HepG2 (cell line): ENCODE measurements around the gene SRRM1. TPM values are rescaled to one million over a fixed set of nuclear protein-coding genes. Genes with fewer than 3 reads are reported as not detected.
A peak's percentile ranks its signal among the peaks of the same experiment; 100 is the strongest.

ENCODE experiments used
- ATAC-seq: fragments of 200-7000 bp; cut with Tn5 transposase; 3 replicates; pipeline ENCODE4 v1.9.1; 2020; ENCODE audit warnings: mild to moderate bottlenecking, moderate library complexity
- BruUV-seq: library from RNA; stranded (reverse); fragments of 400-500 nt; replicated peaks from 2 replicates; lab custom pipeline; 2021; lab: Mats Ljungman, UMichigan
- CTCF ChIA-PET: fragments of 300-600 bp; formaldehyde crosslinking; extraction: SDS; loops from one replicate; lab custom pipeline; 2021; ENCODE audit warnings: low total read pairs, inconsistent platforms, low intra/inter-chr PET ratio; lab: Yijun Ruan, JAX
- POLR2A ChIA-PET: fragments of 350-600 bp; sonication (Branson Sonifier 250); formaldehyde crosslinking; loops from one replicate; lab custom pipeline; 2020; ENCODE audit warnings: antibody characterized with exemption, inconsistent platforms; lab: Yijun Ruan, JAX
- DNase-seq: peaks from one replicate; pipeline ENCODE4 v3.0.0-alpha.2; 2015; ENCODE audit warnings: low spot score
- FAIRE-seq: peaks from 3 replicates; lab custom pipeline; 2011; peaks lifted over from hg19 to GRCh38; lab: Jason Lieb, UNC
- H2AFZ ChIP-seq: one replicate; pipeline ENCODE4 v1.6.1; 2011; ENCODE audit warnings: low read length, inconsistent platforms
- H3K27ac ChIP-seq: fragments of 300-600 bp; 3 replicates; pipeline ENCODE4 v1.8.0; 2011; ENCODE audit warnings: mixed run types, mild to moderate bottlenecking, mixed read lengths, low read length, inconsistent platforms; ENCODE audit not compliant: insufficient read depth; ENCODE audit errors: extremely low read length
- H3K27me3 ChIP-seq, 2 experiments: fragments of 200-600 bp in 1 of 2; 2 replicates in 1 of 2; 3 replicates in 1 of 2; pipeline versions ENCODE4 v1.6.0 to v1.8.0; 2011; ENCODE audit warnings: low read length in 2 of 2, mild to moderate bottlenecking in 2 of 2, moderate library complexity in 2 of 2, inconsistent platforms in 1 of 2; ENCODE audit not compliant: insufficient read depth in 2 of 2, control insufficient read depth in 1 of 2
- H3K36me3 ChIP-seq, 2 experiments: fragments of 200-600 bp in 1 of 2; replicated peaks in 1 of 2; 2 replicates in 1 of 2; 3 replicates in 1 of 2; pipeline versions ENCODE4 v1.5.1 to v1.8.0; 2011; ENCODE audit warnings: low read length in 2 of 2, inconsistent platforms in 1 of 2; ENCODE audit not compliant: insufficient read depth in 2 of 2, control insufficient read depth in 1 of 2
- H3K4me1 ChIP-seq: 2 replicates; pipeline ENCODE4 v1.5.1; 2012; ENCODE audit warnings: low read length, inconsistent platforms; ENCODE audit not compliant: insufficient read depth
- H3K4me2 ChIP-seq: 2 replicates; pipeline ENCODE4 v1.6.0; 2011; ENCODE audit warnings: low read depth, low read length, inconsistent platforms
- H3K4me3 ChIP-seq, 3 experiments: fragments of 200-600 bp in 1 of 3; sonication (generic), shearing (Covaris generic) in 1 of 3; replicated peaks in 1 of 3; 2 replicates each; pipeline ENCODE4 v1.5.1; 2011 to 2016; ENCODE audit warnings: low read length in 3 of 3, inconsistent platforms in 2 of 3, low read depth in 2 of 3, mild to moderate bottlenecking in 2 of 3, control low read depth in 1 of 3, mixed read lengths in 1 of 3; ENCODE audit not compliant: insufficient read depth in 1 of 3
- H3K79me2 ChIP-seq: one replicate; pipeline ENCODE4 v1.6.1; 2011; ENCODE audit warnings: low read length, inconsistent platforms; ENCODE audit not compliant: insufficient read depth
- H3K9ac ChIP-seq: 2 replicates; pipeline ENCODE4 v1.6.0; 2011; ENCODE audit warnings: mild to moderate bottlenecking, low read depth, low read length, inconsistent platforms; ENCODE audit not compliant: insufficient read depth
- H3K9me3 ChIP-seq: 2 replicates; pipeline ENCODE4 v1.5.1; 2012; ENCODE audit warnings: mild to moderate bottlenecking, low read length
- H4K20me1 ChIP-seq: 2 replicates; pipeline ENCODE4 v1.6.0; 2011; ENCODE audit warnings: inconsistent platforms, mild to moderate bottlenecking, low read length, moderate library complexity; ENCODE audit not compliant: insufficient read depth
- HOXA9 ChIP-seq: sonication (generic); formaldehyde crosslinking; IDR thresholded peaks from 2 replicates; pipeline ENCODE4 v1.8.1; 2022; ENCODE audit warnings: missing genetic modification reagents, mild to moderate bottlenecking, moderate library complexity, borderline replicate concordance
- MXI1 ChIP-seq: IDR thresholded peaks from 3 replicates; pipeline ENCODE4 v1.6.1; 2012; ENCODE audit warnings: low read depth, low read length, inconsistent platforms, borderline replicate concordance
- SP140L ChIP-seq: sonication (generic); formaldehyde crosslinking; IDR thresholded peaks from 2 replicates; pipeline ENCODE4 v1.4.0; 2020; ENCODE audit warnings: missing genetic modification reagents, borderline replicate concordance
- USF2 ChIP-seq, 2 experiments: sonication (generic) in 1 of 2; formaldehyde crosslinking in 1 of 2; IDR thresholded peaks; 2 replicates each; pipeline versions ENCODE4 v1.5.1 to v1.6.1; 2011 to 2020; ENCODE audit warnings: borderline replicate concordance in 1 of 2, low read depth in 1 of 2, low read length in 1 of 2, mild to moderate bottlenecking in 1 of 2, missing genetic modification reagents in 1 of 2, moderate library complexity in 1 of 2
- ZNF260 ChIP-seq: sonication (generic); formaldehyde crosslinking; IDR thresholded peaks from 2 replicates; pipeline ENCODE4 v1.4.0; 2020; ENCODE audit warnings: missing genetic modification reagents, low read depth, mild to moderate bottlenecking, borderline replicate concordance
- ZNF451 ChIP-seq: sonication (generic); formaldehyde crosslinking; IDR thresholded peaks from 2 replicates; pipeline ENCODE4 v1.5.0; 2020; ENCODE audit warnings: mild to moderate bottlenecking, missing genetic modification reagents
- ZNF530 ChIP-seq: sonication (generic); formaldehyde crosslinking; IDR thresholded peaks from 2 replicates; pipeline ENCODE4 v1.5.0; 2020; ENCODE audit warnings: low read depth, mild to moderate bottlenecking, missing genetic modification reagents
- ZNF576 ChIP-seq: sonication (generic); formaldehyde crosslinking; IDR thresholded peaks from 2 replicates; pipeline ENCODE4 v1.4.0; 2020; ENCODE audit warnings: mild to moderate bottlenecking, missing genetic modification reagents
- ZNF709 ChIP-seq: sonication (generic); formaldehyde crosslinking; IDR thresholded peaks from 2 replicates; pipeline ENCODE4 v1.5.0; 2020; ENCODE audit warnings: mild to moderate bottlenecking, missing genetic modification reagents
- ZNF720 ChIP-seq: sonication (generic); formaldehyde crosslinking; IDR thresholded peaks from 2 replicates; pipeline ENCODE4 v1.4.0; 2020; ENCODE audit warnings: missing genetic modification reagents
- ZNF768 ChIP-seq: sonication (generic); formaldehyde crosslinking; IDR thresholded peaks from 2 replicates; pipeline ENCODE4 v1.4.0; 2020; ENCODE audit warnings: missing genetic modification reagents
- ZSCAN31 ChIP-seq: sonication (generic); formaldehyde crosslinking; IDR thresholded peaks from 2 replicates; pipeline ENCODE4 v1.5.0; 2020; ENCODE audit warnings: low read depth, mild to moderate bottlenecking, missing genetic modification reagents
- WGBS: methylation state at CpG from one replicate; pipeline ENCODE4 v1.1.6; 2017; ENCODE audit warnings: low lambda C conversion rate; 5-methylcytosine and 5-hydroxymethylcytosine counted together
- in situ Hi-C: cut with HindIII; loops from 2 replicates; pipeline ENCODE4 v1.10.0; 2017; ENCODE audit warnings: low pct_unique_long_range_greater_than_20kb; ENCODE audit not compliant: extremely low pct_ligation_motif_present
- intact Hi-C: fragments of 100-400 bp; cut with micrococcal nuclease; formaldehyde crosslinking; loops from one replicate; pipeline ENCODE4 v1.10.0; 2022; ENCODE audit not compliant: unreplicated experiment
- polyA plus RNA-seq, 8 experiments: library from polyadenylated mRNA; depleted of rRNA in 3 of 8; stranded (reverse) in 7 of 8; unstranded in 1 of 8; fragments of >200 nt; fragmentation: Illumina TruSeq in 4 of 8; extraction: Trizol in 4 of 8; gene quantifications; 2 replicates each; pipeline versions ENCODE4 v1.2.1 to v1.2.3, GENCODE V29; 2011 to 2016; ENCODE audit warnings: low read depth in 4 of 8, missing spikeins in 1 of 8, mixed read lengths in 1 of 8; ENCODE audit not compliant: insufficient read depth in 1 of 8
- total RNA-seq, 5 experiments: library from RNA; depleted of rRNA; stranded (reverse); fragments of >200 nt; fragmentation: Illumina TruSeq; extraction: Trizol; gene quantifications; 2 replicates each; pipeline ENCODE4 v1.2.3, GENCODE V29; 2016; ENCODE audit warnings: low read depth in 1 of 5
- TF ChIP-seq, protein P1 (sequence below): IDR thresholded peaks from 2 replicates; pipeline ENCODE4 v1.6.1; 2016; ENCODE audit warnings: missing compliant biosample characterization, missing genetic modification reagents, borderline replicate concordance

SRRM1 gene
- total and polyA plus RNA-seq, 2 of the 13 experiments (the other 11 are each of a cell fraction or from before 2014, with no cell fraction given) = 31.6 to 44.5 TPM

DNA sequence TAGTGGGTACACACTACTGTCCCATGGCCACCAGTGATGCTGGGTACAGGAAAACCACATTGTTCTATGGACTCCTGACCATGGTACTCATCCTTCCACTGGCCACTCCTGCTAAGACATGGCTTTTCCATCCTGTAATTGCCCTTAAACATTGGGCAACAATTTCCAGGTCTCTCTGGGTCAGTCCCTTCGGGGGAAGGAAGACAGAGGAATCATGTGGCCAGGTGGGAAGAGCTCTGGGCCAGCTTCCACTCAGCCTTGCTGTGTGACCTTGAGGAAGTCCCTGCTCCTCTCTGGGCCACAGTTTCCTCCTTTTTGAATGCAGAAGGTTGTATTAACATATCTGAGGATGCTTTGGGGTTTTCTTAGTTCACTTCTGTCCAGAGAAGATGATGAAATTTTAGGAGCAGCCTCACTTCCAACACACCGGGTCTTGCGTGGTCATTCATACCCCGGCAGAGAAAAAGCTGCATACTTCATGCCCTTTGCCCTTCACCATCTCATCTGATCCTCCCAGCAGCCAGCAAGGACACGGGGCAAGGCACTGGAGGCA is 50.8 kb downstream of the SRRM1 start:
- DNase-seq = no peak
- TF ChIP-seq ZNF768 (CRISPR knock-in tag) (peak; percentile 90), ZNF720 (CRISPR knock-in tag) (no peak)
- TF ChIP-seq, all 625 proteins: peak for 1
- 0% methylated on average over 5 of the region's 5 CpGs for WGBS
- ChIA-PET POLR2A (interaction anchor here (1.3 to 1.8 kb wide), 2 partner anchors 12 to 31 kb away, joined by 3 to 5 read pairs; no protein-coding TSS in a partner anchor), CTCF (no interaction called here)
- FAIRE-seq (no peak), ATAC-seq (no peak)
- H3K4me1 ChIP-seq = peaks cover 40% of the 10 kb centered on the region
- no peaks in the 10 kb centered on the region for H3K9me3 ChIP-seq
- no peaks in the 10 kb centered on the region for H3K36me3 ChIP-seq
- in situ Hi-C loops = loop anchor here (5.0 kb wide), 1 partner anchor 133 kb away; no protein-coding TSS in a partner anchor
- no peak overlapping the region for H3K9ac ChIP-seq
- H3K27ac ChIP-seq = no peak overlapping the region
- peak overlapping the region; percentile 65 for H3K4me2 ChIP-seq
- H4K20me1 ChIP-seq = no peaks in the 10 kb centered on the region
- H2AFZ ChIP-seq = no peak overlapping the region
- intact Hi-C loops = no loop called here
- H3K4me3 ChIP-seq = peak overlapping the region in 1 of 3 experiments; percentile 49; a peak in 1 of 6 replicates
- BruUV-seq = no TSS peak
- H3K27me3 ChIP-seq = peaks cover 0 to 4% of the 10 kb centered on the region in 2 experiments; a peak in 1 of 5 replicates
- H3K79me2 ChIP-seq = no peaks in the 10 kb centered on the region

DNA sequence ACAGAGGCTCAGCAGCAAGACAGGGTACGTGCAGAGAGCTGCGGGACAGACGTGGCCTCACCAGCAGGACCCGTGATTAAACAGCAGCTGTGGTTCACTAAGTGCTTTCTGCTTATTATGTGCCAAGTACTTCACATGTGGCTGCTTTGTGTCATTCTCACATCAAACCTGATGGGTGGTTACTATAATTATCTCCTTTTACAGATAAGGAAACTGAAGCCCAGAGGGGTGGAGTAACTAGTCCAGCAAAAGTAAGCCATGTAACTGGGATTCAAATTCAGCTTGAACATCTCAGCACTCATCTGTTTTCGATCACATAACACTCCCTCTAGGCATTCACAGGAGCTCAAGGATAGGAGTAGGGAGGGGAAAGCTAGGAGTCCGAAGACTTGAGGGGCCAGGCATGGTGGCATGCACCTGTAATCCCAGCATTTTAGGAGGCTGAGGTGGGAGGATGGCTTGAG is 51.3 kb downstream of the SRRM1 start:
- no peak overlapping the region for H2AFZ ChIP-seq
- peak; percentile 26; the same call in 1 of the 3 replicates for ATAC-seq
- H3K9ac ChIP-seq = no peak overlapping the region
- H3K79me2 ChIP-seq = no peaks in the 10 kb centered on the region
- H3K4me2 ChIP-seq = peak overlapping the region; percentile 65
- H3K27me3 ChIP-seq = peaks cover 0 to 4% of the 10 kb centered on the region in 2 experiments; a peak in 1 of 5 replicates
- FAIRE-seq = no peak
- no TSS peak for BruUV-seq
- in situ Hi-C loops (loop anchor here (5.0 kb wide), 1 partner anchor 133 kb away; no protein-coding TSS in a partner anchor), intact Hi-C loops (no loop called here)
- POLR2A ChIA-PET = interaction anchor here (1.3 to 1.8 kb wide), 2 partner anchors 11 to 30 kb away, joined by 3 to 5 read pairs; no protein-coding TSS in a partner anchor
- DNase-seq = no peak
- H3K9me3 ChIP-seq = no peaks in the 10 kb centered on the region
- H3K27ac ChIP-seq = no peak overlapping the region
- H4K20me1 ChIP-seq = no peaks in the 10 kb centered on the region
- no peaks in the 10 kb centered on the region for H3K36me3 ChIP-seq
- 18% methylated on average over 5 of the region's 6 CpGs for WGBS
- peak overlapping the region in 1 of 3 experiments; percentile 49; a peak in 1 of 6 replicates for H3K4me3 ChIP-seq
- H3K4me1 ChIP-seq = peaks cover 40% of the 10 kb centered on the region
- CTCF ChIA-PET = no interaction called here
- TF ChIP-seq ZSCAN31 (no peak), USF2 (IDR thresholded peaks at IDR 0.05; ENCODE audit: low read depth, low read length) (no peak), USF2 (CRISPR knock-in tag; IDR thresholded peaks at IDR 0.05; ENCODE audit: borderline replicate concordance) (no peak), HOXA9 (no peak), ZNF451 (no peak), SP140L (no peak), MXI1 (no peak), ZNF530 (CRISPR knock-in tag) (no peak), ZNF260 (CRISPR knock-in tag) (no peak), ZNF709 (CRISPR knock-in tag) (no peak), ZNF576 (CRISPR knock-in tag) (no peak)
- TF ChIP-seq, protein P1, sequence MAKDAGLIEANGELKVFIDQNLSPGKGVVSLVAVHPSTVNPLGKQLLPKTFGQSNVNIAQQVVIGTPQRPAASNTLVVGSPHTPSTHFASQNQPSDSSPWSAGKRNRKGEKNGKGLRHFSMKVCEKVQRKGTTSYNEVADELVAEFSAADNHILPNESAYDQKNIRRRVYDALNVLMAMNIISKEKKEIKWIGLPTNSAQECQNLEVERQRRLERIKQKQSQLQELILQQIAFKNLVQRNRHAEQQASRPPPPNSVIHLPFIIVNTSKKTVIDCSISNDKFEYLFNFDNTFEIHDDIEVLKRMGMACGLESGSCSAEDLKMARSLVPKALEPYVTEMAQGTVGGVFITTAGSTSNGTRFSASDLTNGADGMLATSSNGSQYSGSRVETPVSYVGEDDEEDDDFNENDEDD (CRISPR knock-in tag) = no peak
